Measurements from ENCODE around the gene PNMA8C.
"Not testable (repeated sequence)": the region's sequence is repeated elsewhere in the genome, so short reads cannot be mapped to it uniquely, and the experiment has no call there.

The PNMA8C gene

DNA sequence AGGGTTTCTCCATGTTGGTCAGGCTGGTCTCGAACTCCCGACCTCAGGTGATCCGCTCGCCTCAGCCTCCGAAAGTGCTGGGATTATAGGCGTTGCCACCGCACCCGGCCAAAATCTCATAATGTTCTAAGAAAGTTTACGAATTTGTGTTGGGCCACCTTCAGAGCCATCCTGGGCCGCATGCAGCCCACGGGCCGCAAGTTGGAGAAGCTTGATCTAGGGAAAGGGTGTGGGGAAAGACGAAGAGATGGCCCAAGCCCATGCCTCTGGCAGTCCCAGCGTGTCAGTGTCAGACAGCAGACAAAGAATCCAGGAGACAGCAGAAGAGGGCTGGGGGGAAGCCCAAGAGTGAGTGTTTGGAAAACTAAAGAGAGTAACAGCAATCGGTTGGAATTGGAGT, 17.3 kb upstream of the PNMA8C start:
- FAIRE-seq = no peak

DNA sequence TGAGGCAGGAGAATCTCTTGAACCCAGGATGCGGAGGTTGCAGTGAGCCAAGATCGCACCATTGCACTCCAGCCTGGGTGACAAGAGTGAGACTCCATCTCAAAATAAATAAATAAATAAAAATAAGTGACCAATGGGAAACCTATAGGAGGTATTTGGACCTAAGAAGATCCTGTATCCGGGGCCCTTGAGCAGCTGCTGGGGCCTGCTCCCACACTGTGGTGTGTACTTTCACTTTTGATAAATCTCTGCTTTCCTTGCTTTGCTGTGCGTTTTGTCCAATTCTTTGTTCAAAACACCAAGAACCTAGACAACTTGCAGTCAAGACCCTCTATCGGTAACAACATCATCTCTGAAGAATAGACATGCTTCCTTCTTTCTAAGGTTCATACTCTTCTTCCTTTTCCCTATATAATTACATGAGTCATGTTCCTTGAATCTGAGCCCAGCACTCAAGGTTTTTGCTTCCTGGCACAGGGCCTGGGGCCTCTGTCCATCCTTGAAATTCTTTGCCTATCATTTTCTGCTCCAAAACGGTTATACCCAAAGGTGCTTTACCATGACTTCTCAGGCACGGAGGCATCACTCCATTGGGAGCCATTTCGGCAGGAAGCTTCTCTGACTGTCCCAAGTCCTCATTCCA, 14.2 kb upstream of the PNMA8C start:
- no peak for FAIRE-seq

DNA sequence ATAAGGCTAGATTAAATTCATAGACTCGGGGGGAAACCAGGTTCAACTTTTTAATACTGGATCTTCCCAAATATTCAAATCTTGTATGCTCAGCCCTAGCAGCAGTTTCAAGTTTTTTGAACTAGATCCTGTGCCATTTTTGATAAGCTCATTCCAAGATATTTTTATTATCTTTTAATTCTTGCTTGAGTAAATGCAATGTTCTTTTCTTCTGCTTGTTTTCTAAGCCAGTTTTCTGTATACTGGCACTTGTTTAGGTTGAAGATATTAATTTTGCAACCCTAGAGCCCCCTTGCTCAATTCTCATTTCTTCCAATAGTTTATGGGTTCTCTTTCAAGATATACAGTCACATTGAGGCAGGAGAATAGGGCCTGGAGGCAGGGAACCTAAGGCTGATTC, 13.1 kb upstream of the PNMA8C start:
- no peak for FAIRE-seq

DNA sequence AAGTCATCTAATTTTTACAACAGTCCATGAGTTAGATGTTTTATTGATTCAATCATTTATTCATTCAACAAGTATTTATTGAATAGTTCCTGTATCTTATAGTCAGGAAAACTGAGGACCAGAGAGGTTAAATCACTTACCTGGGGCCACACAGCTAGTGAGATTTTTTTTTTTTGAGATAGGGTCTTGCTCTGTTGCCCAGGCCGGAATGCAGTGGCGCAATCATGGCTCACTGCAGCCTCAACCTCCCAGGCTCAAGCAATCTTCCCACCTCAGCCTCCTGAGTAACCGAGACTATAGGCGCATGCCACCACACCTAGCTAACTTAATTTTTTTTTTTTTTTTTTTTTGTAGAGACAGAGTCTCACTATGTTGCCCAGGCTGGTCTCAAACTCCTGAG, 7.0 kb upstream of the PNMA8C start:
- not testable (repeated sequence) for FAIRE-seq

DNA sequence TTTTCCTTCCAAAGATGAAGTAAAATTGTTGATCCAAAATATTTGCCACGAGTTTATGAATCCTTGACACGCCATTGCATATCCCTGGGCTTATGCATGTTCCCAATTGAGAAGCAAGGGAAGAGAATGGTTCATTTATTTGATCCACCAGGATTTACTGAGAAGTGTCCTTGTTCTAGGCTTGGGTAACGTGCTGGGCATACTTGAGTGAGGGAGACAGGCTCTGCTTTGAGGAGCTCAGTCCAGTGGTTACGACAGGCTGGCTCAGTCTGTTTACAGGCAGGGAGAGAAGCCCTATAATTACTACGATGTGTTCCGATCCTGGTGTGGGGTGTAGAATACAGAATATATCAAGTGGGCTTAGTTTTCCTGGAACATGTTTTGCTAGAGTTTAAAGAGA, 6.3 kb upstream of the PNMA8C start:
- no peak for FAIRE-seq

DNA sequence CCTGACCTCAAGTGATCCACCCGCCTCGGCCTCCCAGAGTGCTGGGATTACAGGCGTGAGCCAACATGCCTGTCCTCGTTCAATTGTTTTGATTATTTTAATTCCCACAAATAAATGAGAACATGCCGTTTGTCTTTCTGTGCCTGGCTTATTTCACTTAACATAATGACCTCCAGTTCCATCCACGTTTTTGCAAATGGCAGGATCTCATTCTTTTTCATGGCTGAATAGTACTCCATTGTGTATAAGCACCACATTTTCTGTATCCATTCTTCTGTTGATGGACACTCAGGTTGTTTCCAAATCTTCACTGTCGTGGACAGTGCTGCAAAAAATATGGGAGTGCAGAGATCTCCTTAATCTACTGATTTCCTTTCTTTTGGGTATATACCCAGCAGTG, 4.7 kb upstream of the PNMA8C start:
- FAIRE-seq = not testable (repeated sequence)

DNA sequence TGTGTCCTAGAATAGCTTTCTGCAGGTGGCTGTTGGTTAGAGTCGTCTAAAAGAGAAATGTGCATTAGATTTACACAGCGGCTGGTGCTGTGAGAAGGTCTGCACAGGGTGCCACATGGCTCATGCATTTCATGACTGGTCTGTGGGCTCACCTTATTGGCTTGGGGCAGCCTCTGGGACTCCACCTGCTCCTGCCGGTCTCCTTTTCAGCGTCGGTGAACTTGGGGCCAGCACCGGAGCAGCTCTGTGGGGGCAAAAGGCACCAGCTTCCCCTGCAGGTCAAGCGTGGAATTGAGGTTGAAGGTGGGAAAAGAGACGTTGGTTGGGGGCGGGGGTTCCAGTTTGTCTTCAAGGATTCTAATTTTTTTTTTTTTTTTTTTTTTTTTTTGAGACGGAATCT, 3.1 kb upstream of the PNMA8C start:
- no peak for FAIRE-seq

DNA sequence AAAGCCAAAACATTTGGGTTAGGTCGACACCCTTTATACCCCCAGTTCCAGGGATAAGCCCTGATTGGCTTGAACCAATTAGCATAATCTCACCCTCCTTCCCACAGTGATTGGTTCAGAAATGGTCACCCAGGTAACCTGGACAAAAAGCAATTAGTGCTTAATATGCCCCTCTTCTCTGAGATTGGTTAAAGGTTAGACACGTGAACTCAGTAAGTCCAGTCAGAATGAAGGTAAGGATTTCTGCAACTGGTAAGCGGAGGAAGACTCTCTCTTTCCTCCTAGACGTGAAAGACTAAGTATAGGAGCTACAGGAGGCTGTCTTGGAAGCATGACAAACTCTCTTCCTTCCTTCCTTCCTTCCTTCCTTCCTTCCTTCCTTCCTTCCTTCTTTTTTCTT, 1.3 kb upstream of the PNMA8C start:
- no peak for FAIRE-seq

DNA sequence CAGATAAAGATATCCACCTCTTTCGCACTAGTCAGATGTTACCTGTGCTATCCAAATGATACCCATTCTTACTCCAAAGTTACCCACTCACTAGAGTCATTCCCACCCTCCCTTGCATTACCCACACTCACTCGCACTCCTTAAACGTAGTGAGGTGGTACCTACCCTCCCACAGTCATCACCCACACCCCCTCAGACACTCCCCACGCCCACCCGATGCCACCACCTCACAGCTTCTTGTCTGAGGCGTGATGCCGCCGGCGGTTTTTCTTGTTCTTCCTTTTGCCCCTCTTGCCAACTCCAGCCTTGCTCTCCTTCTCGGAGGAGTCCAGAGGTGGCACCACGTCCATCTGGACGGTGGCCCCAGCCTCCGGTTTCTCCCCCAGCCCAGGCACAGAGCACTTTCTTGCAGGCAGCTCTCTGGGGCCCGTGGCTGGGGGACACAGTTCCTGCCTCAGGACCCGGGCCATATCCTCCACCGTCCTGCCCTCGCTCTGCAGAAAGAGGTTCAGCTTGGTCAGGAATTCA, 1.2 kb downstream of the PNMA8C start:
- no peak for FAIRE-seq

DNA sequence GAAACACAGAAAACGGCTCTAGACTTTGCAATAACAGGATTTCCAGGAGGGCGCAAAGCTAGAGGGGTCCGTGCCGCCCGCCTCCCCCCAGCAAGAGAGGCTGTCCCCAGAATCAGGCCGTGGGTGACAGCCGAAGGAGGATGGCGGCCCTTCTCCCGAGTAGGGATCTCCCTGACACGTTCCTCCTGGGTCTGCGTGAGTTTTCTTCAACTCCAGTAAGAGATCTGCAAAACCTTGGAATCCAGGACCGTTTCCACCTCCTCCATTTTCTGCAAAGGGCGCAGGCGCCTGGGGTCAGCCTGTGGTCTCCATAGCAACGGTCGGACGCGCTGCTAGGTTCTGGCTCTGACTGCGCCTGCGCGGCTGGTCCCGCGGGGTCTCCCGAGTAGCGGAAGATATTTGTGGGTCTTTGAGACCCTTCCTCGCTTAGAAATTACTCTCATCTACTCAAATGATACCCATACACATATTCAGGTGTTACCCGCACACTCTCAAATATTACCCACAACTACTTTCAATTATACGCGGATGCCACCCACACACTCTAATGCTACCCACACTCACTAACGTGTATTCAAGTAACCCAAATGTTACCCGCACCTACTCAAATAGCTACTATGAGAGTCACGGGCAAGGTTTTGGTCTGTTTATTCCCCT, 2.1 kb downstream of the PNMA8C start:
- FAIRE-seq = no peak

DNA sequence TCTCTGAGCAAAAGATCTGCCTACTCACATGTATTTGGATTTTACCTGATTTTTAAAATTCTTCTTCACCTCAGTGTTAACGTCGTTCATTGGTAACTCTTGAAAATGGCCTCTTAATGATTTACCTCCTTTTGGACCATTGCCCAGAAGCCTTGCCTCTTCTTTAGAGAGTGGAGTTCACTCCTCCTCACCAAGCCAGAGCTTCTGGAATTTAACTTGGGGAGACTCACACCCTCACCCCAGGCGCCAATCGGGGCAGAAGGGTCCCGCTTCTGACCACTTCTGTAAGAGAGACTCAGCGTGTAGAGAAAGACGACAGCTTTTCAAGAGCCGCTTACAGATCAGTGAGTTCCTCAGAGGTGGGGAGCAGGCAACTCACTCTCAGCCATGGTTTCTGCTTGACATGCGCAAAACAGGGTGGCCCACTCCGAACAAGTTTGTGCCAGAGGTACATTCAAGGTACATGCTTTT, 2.7 kb downstream of the PNMA8C start:
- FAIRE-seq = no peak

DNA sequence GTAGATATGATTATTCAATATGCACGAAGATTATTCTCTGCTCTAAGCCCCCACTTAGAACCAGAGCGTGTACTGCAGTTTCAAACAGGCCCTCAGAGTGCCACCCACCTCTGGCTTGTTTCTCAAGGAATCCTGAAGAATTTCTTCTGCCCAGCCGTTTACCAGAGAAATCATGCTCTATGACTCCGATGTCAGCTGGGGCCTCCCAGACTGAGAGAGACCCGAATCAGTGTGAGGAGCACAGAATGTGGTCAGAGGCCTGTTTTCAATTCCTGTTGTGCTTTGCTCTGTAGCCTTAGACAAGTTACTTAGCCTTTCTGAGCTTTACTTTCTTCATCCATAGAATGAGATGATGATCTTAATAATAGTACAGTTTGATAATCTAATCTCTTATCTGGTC, 5.5 kb downstream of the PNMA8C start:
- FAIRE-seq = no peak

DNA sequence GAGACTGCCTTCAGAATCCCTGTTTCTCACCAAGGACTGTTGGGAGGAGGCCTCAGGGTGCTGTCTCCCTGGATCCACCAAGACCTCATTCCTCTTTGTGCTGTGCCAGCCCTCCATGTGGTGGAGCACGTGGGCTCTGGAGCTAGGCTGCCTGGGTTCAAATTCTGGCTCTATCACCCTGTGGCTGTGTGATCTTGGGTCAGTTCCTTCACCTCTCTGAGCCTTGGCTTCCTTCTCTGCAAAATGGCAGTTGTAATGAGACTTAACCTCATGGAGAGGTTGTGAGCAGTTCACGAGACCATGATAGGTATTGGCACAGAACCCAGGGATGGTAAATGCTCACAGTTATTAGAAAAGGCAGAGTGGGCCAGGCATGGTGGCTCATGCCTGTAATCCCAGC, 6.4 kb downstream of the PNMA8C start:
- FAIRE-seq = no peak

DNA sequence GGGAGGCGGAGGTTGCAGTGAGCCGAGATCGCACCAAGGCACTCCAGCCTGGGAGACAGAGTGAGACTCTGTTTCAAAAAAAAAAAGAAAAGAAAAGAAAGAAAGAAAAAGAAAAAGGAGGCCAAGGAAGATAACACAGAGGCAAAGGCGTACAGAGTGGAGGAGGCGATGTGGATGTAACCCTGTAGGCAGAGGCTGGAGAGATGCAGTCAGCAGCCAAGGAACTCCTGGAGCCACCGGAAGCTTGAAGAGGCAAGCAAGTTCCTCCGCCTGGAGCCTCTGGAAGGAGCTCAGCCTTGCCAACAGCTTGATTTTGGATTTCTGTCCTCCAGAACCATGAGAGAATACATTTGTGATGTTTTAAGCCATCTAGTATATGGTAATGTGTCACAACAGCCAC, 8.7 kb downstream of the PNMA8C start:
- no peak for FAIRE-seq

DNA sequence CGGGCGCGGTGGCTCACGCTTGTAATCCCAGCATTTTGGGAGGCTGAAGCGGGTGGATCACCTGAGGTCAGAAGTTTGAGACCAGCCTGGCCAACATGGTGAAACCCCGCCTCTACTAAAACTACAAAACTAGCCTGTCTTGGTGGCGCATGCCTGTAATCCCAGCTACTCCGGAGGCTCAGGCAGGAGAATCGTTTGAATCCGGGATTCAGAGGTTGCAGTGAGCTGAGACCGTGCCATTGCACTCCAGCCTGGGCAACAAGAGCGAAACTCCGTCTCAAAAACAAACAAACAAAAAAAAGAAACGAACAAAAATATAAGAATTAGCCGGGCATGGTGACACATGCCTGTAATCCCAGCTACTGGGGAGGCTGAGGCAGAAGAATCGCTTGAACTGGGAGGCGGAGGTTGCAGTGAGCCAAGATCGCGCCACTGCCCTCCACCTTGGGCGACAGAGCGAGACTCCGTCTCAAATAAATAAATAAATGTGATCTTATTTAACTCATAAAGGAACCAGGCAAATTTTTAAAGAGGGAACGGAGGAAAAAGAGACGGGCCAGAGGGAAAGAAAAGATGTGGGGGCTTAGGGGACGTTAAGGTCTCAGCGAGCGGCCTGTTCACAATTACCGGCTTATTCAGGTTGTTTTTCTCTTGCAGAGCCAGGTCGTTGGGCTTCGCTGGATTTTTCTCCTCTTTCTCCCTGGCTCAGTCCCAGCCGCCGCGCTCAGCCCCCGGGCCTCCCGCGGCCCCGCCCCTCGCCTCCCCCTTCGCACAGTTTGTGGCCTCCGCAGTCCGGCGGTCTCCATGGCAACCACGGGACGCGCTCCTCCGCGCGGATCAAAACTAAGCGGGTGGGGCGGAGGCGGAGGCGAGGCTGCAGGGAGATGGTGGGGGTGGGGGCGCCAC, 12.7 kb downstream of the PNMA8C start:
- not testable (repeated sequence) for FAIRE-seq

DNA sequence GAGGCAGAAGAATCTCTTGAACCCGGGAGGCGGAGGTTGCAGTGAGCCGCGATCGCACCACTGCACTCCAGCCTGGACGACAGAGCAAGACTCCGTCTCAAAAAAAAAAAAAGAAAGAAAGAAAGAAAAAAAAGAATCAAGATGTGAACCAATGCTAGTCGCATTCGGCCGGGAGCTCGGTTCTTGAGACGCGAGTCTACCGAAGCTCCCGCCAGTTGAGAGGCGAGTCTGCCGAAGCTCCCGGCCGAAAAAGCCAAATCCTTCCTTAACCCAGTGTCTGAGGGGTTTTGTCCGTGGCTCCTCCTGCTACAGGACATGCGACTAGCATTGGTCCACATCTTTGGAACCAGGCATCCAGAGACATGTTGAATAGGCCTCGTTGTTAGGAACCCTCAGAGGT, 13.8 kb downstream of the PNMA8C start:
- FAIRE-seq = not testable (repeated sequence)

DNA sequence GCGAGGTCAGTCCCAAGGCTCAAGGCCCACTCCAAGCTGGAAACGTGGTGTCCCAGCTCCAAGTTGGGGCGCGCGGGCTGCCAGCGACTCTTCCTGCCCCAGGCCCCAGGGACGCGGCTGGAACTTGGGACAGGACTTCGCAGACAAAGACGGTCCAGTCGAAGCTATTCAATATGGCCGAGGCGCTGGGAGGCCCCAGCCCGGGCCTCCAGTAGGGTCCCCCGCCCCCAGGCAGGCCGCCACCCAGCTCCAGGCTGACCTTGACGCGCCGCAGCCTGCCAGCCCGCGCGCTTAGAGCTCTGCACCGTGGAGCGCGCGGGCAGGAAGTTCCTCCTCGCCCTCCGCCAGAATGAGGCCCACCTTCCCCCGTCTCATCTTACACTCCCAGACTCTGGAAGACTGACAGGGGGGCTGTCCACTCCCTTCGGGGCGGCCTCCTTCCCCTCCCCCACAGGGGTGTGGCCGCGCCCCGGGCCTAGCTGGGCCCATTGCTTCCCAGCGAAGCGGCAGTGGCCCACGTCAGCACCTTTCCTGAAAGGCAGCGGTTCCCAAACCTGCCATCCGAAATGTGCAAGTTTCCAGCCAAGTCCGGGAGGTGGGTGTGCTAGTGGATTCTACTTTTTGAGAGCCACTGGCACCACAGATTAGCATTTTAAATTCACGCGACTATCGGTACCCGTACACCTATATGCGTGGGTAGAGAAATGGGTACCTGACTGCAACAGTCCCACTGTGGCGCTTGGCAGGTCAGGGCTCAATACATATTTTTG, 15.3 kb downstream of the PNMA8C start, which contains the start of gene CCDC8:
TSS of gene CCDC8 (minus strand) at position 303 of the 770 bp plus-strand sequence. CDS start 754 bp downstream, outside the sequence.
- no peak for FAIRE-seq

DNA sequence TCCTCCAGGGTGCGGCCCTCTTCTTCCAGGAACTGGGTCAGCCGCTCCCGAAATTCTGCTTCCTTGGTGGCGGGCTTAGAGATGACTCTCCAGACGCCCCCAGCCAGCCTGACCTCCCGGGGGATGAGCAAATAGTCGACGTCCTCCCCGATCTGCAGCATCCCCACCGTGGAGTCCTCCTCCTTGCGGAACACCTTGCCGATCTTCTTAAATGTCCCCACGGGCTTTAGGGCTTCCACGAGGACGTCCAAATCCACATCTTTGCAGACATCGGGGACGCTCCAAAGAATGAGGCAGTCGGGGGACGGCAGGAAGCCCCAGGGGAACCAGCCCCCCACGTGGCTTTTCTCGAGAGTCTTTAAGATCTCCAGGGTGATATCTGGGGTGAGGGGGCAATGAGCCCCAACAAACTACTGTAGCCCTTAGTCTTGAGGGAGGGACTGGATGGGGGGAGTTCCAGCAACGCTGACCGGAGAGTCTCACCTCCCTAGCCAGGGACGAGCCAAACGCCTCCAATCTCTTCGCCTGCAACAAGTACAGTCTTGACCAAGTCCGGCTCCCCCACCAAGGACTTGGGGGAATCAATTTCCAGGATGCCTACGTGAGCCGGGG, 16.0 kb downstream of the PNMA8C start:
- FAIRE-seq = no peak

DNA sequence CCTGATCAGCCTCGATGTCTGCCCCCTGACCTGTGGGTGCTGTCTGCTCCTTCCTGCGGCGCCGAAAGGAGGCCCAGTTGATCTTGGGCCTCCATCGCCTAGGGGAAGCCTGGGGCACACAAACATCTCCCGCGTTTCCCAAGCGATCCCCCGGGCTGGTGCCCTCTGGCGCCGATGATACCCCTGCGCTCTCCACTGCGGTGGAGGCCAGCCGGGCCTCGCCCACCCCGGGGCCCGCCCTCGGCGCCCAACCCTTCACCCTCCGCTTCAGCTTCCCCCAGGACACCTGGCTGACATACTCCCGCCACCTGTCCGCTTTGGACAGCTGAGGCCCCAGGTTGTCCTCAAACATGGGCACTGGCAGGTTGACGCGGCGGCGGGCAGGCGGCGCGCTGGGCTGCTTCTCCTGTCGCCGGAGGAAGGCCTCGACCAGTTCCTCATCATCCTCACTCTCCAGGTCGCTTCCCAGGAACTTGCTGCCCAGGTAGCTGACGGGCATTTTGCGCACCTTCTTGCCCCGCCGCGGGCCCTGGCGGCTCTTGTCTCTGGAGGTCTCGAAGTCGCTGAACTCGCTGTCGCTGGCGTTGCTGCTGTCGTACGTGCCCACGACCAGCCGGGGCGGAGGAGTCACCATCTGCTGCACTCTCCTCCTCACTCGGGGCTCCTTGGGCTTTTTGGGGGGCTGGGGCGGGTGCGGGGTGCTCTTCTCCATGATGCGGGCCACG, 16.6 kb downstream of the PNMA8C start:
- FAIRE-seq = no peak

DNA sequence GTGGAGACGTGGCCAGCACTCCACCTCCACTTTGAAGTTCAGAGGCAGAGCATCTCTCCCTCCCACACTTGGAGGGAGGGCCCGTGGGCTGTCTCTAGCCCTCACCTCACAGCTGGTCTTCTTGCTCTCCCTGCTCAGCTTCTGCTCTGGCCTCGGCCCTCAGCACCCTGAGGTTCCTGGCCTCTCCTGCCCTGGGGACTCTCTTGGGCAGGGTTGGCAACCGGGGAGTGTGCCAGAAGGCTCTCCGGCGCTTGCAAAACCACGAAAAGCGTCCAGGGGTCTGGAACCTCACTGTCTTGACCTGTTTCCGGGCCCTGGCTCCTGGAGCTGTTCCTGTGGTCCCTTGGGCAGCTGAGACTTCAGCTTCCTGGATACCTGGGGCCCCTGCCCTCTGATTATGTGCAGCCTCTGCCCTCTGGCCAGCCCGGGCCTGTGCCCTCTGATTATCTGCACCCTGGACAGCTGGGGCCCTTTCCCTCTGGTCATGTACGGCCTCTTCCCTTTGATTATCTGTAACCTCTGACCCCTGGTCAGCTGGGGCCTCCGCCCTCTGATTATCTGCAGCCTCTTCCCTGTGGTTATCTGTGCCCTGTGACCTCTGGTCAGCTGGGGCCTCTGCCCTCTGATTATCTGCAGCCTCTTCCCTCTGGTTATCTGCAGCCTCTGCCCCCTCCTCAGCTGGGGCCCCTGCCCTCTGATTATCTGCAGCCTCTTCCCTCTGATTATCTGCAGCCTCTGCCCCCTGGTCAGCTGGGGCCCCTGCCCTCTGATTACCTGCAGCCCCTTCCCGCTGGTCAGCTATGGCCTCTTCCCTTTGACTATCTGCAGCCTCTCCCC, 17.4 kb downstream of the PNMA8C start:
- FAIRE-seq = no peak
